ENCODE results near the gene P3H2. TPM values are rescaled to one million over a fixed set of nuclear protein-coding genes. Genes with fewer than 3 reads are reported as not detected.

The P3H2 gene
- total RNA-seq, 1 donor from 2014 or later, result 143 TPM

DNA sequence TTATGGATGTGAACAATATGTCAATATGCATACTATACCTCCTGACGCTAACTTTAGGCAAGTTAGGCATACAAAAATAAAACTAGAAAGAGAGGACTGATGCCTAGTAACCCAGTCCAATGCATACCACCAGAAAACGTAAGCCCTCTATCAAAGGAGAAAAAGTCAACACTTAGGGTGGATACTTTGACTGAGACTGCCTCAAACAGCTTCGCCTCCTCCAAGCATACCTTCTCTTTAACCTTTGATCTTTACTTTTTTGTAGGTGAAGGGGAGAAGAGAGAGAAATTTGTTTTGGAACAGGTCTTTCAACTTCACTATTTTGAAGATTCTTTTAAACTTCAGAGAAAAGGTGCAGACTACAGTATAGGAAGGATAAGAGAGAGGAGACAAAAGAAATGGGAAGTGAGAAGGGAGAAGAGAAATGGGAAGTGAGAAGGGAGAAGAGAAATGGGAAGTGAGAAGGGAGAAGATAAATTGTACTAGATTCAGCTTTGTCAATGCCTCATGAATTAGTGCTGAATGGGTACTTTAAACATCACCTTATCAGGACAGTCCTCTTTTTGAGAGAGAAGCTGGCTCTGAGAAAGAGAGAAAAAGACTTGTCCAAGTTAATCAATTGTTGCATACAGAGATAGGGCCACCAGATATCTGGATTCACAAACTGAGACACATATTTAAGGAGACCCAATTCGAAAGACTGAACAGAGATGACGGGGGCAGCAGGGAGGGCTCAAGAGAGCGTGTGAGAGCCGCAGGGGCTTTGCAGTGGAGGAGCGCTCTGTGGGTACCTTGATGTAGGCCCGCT lies 1.0 kb downstream of the P3H2 start:
- H3K27me3 Mint-ChIP-seq (ENCODE audit: unreplicated experiment), result no peaks in the 10 kb centered on the region
- TF ChIP-seq, protein P1, sequence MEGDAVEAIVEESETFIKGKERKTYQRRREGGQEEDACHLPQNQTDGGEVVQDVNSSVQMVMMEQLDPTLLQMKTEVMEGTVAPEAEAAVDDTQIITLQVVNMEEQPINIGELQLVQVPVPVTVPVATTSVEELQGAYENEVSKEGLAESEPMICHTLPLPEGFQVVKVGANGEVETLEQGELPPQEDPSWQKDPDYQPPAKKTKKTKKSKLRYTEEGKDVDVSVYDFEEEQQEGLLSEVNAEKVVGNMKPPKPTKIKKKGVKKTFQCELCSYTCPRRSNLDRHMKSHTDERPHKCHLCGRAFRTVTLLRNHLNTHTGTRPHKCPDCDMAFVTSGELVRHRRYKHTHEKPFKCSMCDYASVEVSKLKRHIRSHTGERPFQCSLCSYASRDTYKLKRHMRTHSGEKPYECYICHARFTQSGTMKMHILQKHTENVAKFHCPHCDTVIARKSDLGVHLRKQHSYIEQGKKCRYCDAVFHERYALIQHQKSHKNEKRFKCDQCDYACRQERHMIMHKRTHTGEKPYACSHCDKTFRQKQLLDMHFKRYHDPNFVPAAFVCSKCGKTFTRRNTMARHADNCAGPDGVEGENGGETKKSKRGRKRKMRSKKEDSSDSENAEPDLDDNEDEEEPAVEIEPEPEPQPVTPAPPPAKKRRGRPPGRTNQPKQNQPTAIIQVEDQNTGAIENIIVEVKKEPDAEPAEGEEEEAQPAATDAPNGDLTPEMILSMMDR (IDR thresholded peaks at IDR 0.05), result no peak
- peak overlapping the region; percentile 95 for H3K27ac Mint-ChIP-seq (ENCODE audit: unreplicated experiment)
- peak overlapping the region; percentile 91 for H3K4me3 Mint-ChIP-seq (ENCODE audit: unreplicated experiment)
- H3K4me1 Mint-ChIP-seq (ENCODE audit: unreplicated experiment), result peaks cover 67% of the 10 kb centered on the region
- H3K9me3 Mint-ChIP-seq (ENCODE audit: unreplicated experiment), result no peaks in the 10 kb centered on the region
- H3K36me3 Mint-ChIP-seq (ENCODE audit: unreplicated experiment), result peaks cover 6% of the 10 kb centered on the region
- no peak for DNase-seq (ENCODE audit: extremely low spot score, unreplicated experiment)

GRCh38 chr3:190118438-190118837 lies 2.3 kb downstream of the P3H2 start:
- DNase-seq (ENCODE audit: extremely low spot score, unreplicated experiment), result no peak
- Mint-ChIP-seq H3K4me3 (ENCODE audit: unreplicated experiment) (peak overlapping the region; percentile 91), H3K27ac (ENCODE audit: unreplicated experiment) (peak overlapping the region; percentile 95), H3K9me3 (ENCODE audit: unreplicated experiment) (no peaks in the 10 kb centered on the region), H3K27me3 (ENCODE audit: unreplicated experiment) (no peaks in the 10 kb centered on the region), H3K36me3 (ENCODE audit: unreplicated experiment) (peaks cover 11% of the 10 kb centered on the region), H3K4me1 (ENCODE audit: unreplicated experiment) (peaks cover 71% of the 10 kb centered on the region)
- TF ChIP-seq, protein P1 (IDR thresholded peaks at IDR 0.05), result no peak

- H3K36me3 Mint-ChIP-seq (ENCODE audit: unreplicated experiment), result peaks cover 14% of the 10 kb centered on the region
- peak overlapping the region; percentile 95 for H3K27ac Mint-ChIP-seq (ENCODE audit: unreplicated experiment)
- peaks cover 73% of the 10 kb centered on the region for H3K4me1 Mint-ChIP-seq (ENCODE audit: unreplicated experiment)
- H3K27me3 Mint-ChIP-seq (ENCODE audit: unreplicated experiment), result no peaks in the 10 kb centered on the region
- TF ChIP-seq, protein P1 (IDR thresholded peaks at IDR 0.05), result no peak
- H3K4me3 Mint-ChIP-seq (ENCODE audit: unreplicated experiment), result peak overlapping the region; percentile 91
- no peak for DNase-seq (ENCODE audit: extremely low spot score, unreplicated experiment)
- no peaks in the 10 kb centered on the region for H3K9me3 Mint-ChIP-seq (ENCODE audit: unreplicated experiment)
Observed at GRCh38 chr3:190117981-190118380, 2.7 kb downstream of the P3H2 start.

DNA sequence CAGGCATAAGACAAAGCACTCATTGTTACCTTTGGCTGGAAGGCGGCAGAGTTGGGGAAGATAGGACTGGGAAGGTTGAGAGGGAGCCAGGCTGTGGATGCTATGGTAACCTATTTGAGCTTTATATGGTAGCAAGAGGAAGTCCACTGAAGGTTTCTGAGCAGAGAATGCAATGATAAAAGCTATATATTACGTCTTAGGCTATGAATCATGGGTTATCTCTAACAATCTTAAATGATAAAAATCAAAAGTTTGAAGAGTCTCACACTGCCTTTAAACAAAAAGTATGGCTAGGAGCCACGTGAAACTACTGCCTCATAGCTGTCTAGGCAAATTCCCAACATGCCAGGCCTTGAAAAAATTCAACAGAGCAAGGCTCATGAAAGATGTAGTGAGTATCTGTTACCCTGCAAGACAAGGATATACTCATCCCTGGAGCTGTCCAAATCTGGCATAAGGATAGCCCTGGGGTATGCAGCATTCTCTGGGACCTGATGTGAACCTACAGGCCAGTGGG lies 4.1 kb downstream of the P3H2 start:
- Mint-ChIP-seq H3K27ac (ENCODE audit: unreplicated experiment) (peak overlapping the region; percentile 95), H3K36me3 (ENCODE audit: unreplicated experiment) (peaks cover 24% of the 10 kb centered on the region), H3K9me3 (ENCODE audit: unreplicated experiment) (no peaks in the 10 kb centered on the region), H3K4me3 (ENCODE audit: unreplicated experiment) (peak overlapping the region; percentile 91), H3K4me1 (ENCODE audit: unreplicated experiment) (peaks cover 76% of the 10 kb centered on the region), H3K27me3 (ENCODE audit: unreplicated experiment) (no peaks in the 10 kb centered on the region)
- TF ChIP-seq, protein P1 (IDR thresholded peaks at IDR 0.05), result no peak
- DNase-seq (ENCODE audit: extremely low spot score, unreplicated experiment), result no peak

DNA sequence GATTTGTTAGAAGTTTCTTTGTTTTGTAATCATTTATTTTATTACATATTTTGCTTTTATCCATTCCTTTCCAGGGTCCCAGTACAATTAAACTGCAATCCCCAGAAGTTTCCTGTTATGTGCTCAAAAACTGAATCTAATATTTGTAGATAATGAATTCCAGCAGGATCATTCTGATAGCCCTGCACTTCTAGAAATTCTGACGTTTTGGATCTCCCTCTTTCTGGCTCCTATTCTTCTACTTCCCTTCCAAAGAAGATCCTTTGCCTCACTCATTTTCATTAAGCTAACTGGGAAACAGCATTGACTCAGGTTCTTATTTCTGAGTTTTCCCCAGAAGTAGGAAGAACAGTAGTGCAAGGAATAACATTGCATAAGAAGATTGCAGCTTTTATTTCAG lies 9.9 kb downstream of the P3H2 start:
- peak overlapping the region; percentile 15 for H3K27ac Mint-ChIP-seq (ENCODE audit: unreplicated experiment)
- H3K4me3 Mint-ChIP-seq (ENCODE audit: unreplicated experiment), result no peak overlapping the region
- no peak for DNase-seq (ENCODE audit: extremely low spot score, unreplicated experiment)
- H3K9me3 Mint-ChIP-seq (ENCODE audit: unreplicated experiment), result no peaks in the 10 kb centered on the region
- peaks cover 76% of the 10 kb centered on the region for H3K4me1 Mint-ChIP-seq (ENCODE audit: unreplicated experiment)
- H3K36me3 Mint-ChIP-seq (ENCODE audit: unreplicated experiment), result peaks cover 27% of the 10 kb centered on the region
- TF ChIP-seq, protein P1 (IDR thresholded peaks at IDR 0.05), result no peak
- H3K27me3 Mint-ChIP-seq (ENCODE audit: unreplicated experiment), result no peaks in the 10 kb centered on the region
